GM15510 (cell line): ENCODE data around the gene PRRC1.

ENCODE experiments used
- POLR2A ChIP-seq: IDR thresholded peaks from 3 replicates; pipeline ENCODE4 v1.6.1; 2011; ENCODE audit warnings: borderline replicate concordance; ENCODE audit not compliant: insufficient read length; ENCODE audit errors: extremely low read depth

The PRRC1 gene

DNA sequence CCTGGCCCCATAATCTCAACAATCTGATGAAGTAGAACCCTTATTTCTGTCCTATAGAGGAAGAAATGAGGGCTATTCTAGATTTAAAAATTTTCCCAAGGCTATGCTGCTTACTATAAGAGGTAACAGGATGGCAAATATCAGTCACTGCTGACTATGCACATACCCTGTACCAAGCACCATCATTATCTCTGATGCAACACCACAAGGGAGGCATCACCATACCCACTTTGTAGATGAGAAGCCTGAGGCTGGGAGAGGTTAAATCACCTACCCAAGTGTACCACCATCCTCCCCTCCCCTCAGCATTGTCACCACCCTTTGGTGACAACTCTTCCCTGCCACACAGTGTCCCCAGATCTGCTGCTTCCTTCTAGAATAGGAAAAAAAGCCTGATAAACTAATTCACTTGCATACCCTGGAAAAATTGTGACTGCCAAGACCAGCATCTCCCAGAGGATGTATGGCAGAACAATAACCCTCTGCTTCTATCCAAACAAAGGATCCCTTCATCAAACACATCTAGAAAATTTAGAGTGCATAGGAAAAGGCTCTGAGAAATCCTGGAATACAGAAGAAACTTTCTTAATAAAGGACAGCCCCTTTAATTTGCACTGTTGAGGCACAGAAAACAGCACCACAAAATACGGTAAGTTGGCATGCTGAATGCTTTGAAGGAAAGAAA is 48.3 kb downstream of the PRRC1 start:
- TF ChIP-seq POLR2A, result no peak

DNA sequence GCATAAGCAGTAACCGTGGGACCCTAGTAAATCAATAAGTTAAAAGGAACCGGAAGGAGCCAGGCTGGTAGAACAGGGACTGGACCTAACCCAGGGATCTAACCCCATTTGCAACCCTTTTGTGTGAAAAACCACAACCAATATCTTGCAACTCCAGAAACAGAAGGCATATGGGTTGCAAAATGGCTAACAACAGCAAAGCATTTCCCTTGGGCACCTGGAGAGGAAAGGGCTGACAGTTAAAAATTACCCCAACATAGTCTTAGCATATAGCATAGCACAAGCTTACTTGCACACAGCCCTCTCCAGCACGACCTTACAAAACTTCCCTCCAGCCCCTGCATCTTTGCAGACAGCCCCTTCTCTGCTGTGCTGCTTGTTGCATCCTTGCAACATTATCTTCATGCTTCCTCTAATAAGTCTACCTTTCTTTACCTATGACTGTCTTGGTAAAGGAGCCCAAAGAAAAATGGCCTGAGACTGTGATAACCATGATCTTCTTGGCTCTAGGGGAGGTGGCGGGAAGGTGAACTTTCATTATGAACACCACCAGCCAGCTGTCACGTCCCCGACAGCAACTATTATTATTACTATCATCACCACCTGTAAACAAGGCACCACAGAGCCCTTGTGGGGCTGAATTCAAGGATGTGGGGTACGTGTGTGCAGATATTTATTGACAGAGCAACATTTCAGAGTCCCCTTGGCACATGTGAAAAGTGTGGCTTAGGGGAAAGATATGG is 49.8 kb downstream of the PRRC1 start:
- TF ChIP-seq POLR2A, result no peak

GRCh38 chr5:127568166-127568565 is 50.7 kb downstream of the PRRC1 start:
- no peak for TF ChIP-seq POLR2A

DNA sequence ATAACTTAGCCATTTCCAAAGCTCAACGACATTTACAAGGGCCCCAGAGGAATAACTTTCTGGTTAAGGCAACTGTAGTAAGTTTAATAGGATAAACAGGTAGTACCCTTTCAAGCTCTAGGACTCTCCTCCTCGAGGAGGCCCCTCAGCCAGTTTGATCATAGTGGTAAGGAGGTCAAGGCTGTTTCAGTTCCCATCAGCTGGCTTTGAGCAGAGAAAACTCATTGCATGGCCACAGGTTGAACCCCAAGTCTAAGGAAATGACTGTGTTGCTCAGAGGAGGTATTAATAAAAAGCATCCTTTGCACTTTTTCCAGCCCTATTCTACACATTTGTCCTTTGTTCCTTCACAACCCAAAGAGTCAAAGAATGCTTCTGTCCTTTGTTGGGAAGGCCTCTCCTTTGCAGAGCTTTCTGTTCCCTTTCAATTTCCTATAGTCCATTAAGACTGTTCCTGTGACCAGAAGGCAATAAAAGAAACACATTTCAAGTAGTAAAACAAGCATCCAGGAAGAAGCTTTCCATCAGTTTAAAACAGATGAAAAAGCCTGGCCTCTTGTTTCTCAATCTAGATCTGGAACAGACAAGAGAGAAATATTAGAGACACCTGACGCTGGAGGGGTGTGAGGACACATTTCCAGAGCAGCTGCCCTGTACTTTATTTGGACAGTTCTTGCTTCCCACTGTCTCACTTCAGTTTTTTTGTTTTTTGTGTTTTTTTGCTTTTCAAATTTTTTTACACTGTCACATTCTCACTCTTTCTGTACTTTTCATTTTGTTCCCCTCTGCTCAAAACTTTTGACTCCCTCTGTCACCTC is 54.1 kb downstream of the PRRC1 start:
- no peak for TF ChIP-seq POLR2A

DNA sequence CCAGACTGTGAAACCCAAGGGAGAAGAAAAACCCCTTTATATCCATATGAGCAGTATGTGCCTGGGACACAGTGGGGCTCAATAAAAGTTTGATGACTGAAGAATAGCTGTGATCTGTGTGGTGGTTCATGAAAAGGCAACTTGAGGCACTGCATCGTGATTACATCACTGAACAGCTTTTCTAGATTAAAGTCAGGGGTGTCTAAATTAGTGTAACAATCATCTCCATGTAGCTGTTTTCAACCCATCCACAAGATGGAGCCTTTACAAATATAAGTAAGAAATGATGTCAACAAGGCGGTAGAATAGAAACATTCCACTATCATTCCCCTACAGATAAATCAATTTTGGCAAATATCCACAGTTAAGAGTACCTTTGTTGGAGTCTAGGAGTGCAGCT is 55.5 kb downstream of the PRRC1 start:
- no peak for TF ChIP-seq POLR2A

GRCh38 chr5:127574852-127575679 is 57.6 kb downstream of the PRRC1 start:
- TF ChIP-seq POLR2A, result no peak

- TF ChIP-seq POLR2A, result no peak
Measured at GRCh38 chr5:127577458-127577857, 60.0 kb downstream of the PRRC1 start.

GRCh38 chr5:127580731-127581130 is 63.3 kb downstream of the PRRC1 start:
- no peak for TF ChIP-seq POLR2A

GRCh38 chr5:127581450-127581849 is 64.0 kb downstream of the PRRC1 start:
- TF ChIP-seq POLR2A, result no peak

DNA sequence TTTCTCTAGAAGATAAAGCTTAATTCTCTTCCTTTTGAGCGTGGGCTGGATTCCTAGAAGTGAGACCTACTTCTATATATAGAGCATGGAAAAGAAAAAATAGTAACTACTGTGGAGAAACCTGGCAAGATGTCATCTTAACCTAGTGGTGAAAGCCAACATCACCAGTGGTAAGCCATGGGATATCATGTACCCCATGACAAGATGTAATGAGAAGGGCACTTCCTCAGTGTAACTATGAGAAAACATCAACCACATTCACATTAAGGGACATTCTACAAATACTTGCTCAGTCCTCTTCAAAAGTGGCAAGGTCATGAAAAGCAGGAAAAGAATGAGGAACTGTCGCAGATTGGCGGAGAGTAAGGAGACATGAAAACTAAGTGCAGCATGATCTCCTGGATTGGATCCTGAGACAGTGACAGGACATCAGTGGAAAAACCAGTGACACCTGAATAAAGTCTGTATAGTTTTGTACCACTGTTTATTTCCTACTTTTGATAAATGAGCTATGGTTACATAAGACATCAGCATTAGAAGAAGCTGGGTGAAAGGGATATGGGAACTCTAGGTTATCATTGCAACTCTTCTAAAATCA is 65.4 kb downstream of the PRRC1 start:
- TF ChIP-seq POLR2A, result no peak

- no peak for TF ChIP-seq POLR2A
Measured at GRCh38 chr5:127583866-127584265, 66.4 kb downstream of the PRRC1 start.

DNA sequence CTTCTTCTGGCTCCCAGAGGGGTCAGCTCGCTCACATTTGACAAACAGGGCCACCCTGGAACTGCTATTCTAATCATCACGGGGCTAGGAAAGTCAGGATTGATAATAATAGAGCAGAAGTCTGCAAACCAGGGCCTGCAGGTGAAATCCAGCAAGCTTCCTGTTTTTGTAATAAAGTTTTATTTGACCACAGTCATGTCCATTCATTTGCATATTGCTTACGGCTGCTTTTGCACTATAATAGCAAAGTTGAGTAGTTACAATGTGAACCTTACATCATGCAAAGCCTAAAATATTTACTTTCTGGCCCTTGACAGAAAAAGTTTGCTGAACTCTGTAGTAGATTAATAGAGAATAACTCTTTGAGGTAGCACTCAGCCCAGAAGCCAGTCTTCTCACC is 68.2 kb downstream of the PRRC1 start:
- TF ChIP-seq POLR2A, result no peak

GRCh38 chr5:127586066-127586770 is 68.8 kb downstream of the PRRC1 start:
- no peak for TF ChIP-seq POLR2A
